MCF 10A (cell line): ENCODE results near the gene NELFCD. TPM values are rescaled to one million over a fixed set of nuclear protein-coding genes. Genes with fewer than 3 reads are reported as not detected.

Experiments
- Bru-seq: library from RNA; stranded (reverse); fragments of 400-500 nt; gene quantifications from one replicate; lab custom pipeline; 2021; lab: Mats Ljungman, UMichigan
- BruChase-seq, 2 experiments: library from RNA; stranded (reverse); fragments of 400-500 nt; gene quantifications; one replicate each; lab custom pipeline; 2021; lab: Mats Ljungman, UMichigan
- BruUV-seq: library from RNA; stranded (reverse); fragments of 400-500 nt; replicated peaks from 2 replicates; lab custom pipeline; 2021; lab: Mats Ljungman, UMichigan
- CTCF ChIA-PET: fragments of 300-600 bp; sonication (Branson Sonifier 250); formaldehyde crosslinking; extraction: SDS; loops from one replicate; lab custom pipeline; 2021; ENCODE audit warnings: antibody characterized with exemption, inconsistent platforms; lab: Yijun Ruan, JAX
- POLR2A ChIA-PET: fragments of 300-600, 350-650 bp; sonication (Branson Sonifier 250); formaldehyde crosslinking; extraction: SDS; loops from one replicate; lab custom pipeline; 2020; ENCODE audit warnings: antibody characterized with exemption, inconsistent platforms; lab: Yijun Ruan, JAX
- DNase-seq: peaks from one replicate; pipeline ENCODE4 v3.0.0-alpha.2; 2018; ENCODE audit not compliant: unreplicated experiment
- H3K27ac Mint-ChIP-seq: one replicate; pipeline ENCODE4 v1.8.0; 2022; ENCODE audit warnings: mild to moderate bottlenecking, low read depth, mixed read lengths; ENCODE audit not compliant: unreplicated experiment
- H3K27me3 Mint-ChIP-seq: one replicate; pipeline ENCODE4 v1.8.0; 2022; ENCODE audit warnings: mixed read lengths; ENCODE audit not compliant: insufficient read depth, unreplicated experiment
- H3K36me3 Mint-ChIP-seq: one replicate; pipeline ENCODE4 v1.8.0; 2022; ENCODE audit warnings: mild to moderate bottlenecking, moderate library complexity, mixed read lengths; ENCODE audit not compliant: insufficient read depth, unreplicated experiment
- H3K4me1 Mint-ChIP-seq: one replicate; pipeline ENCODE4 v1.8.0; 2022; ENCODE audit warnings: mixed read lengths; ENCODE audit not compliant: insufficient read depth, unreplicated experiment
- H3K4me3 Mint-ChIP-seq: one replicate; pipeline ENCODE4 v1.8.0; 2022; ENCODE audit warnings: mild to moderate bottlenecking, moderate library complexity, mixed read lengths; ENCODE audit not compliant: unreplicated experiment
- H3K9me3 Mint-ChIP-seq: one replicate; pipeline ENCODE4 v1.8.0; 2022; ENCODE audit warnings: mixed read lengths; ENCODE audit not compliant: unreplicated experiment
- CTCF ChIP-seq: fragments of 200-600 bp; IDR thresholded peaks from one replicate; pipeline ENCODE4 v1.8.0; 2022; ENCODE audit warnings: antibody characterized with exemption, mild to moderate bottlenecking; ENCODE audit not compliant: unreplicated experiment
- intact Hi-C: fragments of 100-400 bp; cut with micrococcal nuclease; formaldehyde crosslinking; loops from 2 replicates; pipeline ENCODE4 v1.14.1; 2022
- long read RNA-seq: library from polyadenylated mRNA; stranded (forward); transcript quantifications from one replicate; pipeline ENCODE4 v2.0.0, GENCODE V29; 2022
- total RNA-seq: library from RNA; stranded (reverse); gene quantifications from 2 replicates; pipeline ENCODE4 v1.2.3, GENCODE V29; 2022

The NELFCD gene
- total RNA-seq (59.6 and 79.8 TPM in 2 replicates), Bru-seq, nascent RNA (percentile 81 among the genes with signal in this experiment), BruChase-seq, experiment 1, labeled RNA remaining after a 6-hour chase (percentile 88 among the genes with signal in this experiment), BruChase-seq, experiment 2, labeled RNA remaining after a 2-hour chase (percentile 81 among the genes with signal in this experiment)
- long read RNA-seq, transcript NELFCD-213 (15 exons, 2,305 nt): major isoform, 154 of 217 reads
- long read RNA-seq, partial matches to known transcripts: 13 of 217 reads
- long read RNA-seq, other reads (novel, unspliced or antisense): 46 of 217 reads

- Mint-ChIP-seq H3K27me3 (no peaks in the 10 kb centered on the region), H3K36me3 (peaks cover 4% of the 10 kb centered on the region), H3K27ac (peak within 1 kb of the TSS; percentile 54), H3K4me3 (peak within 1 kb of the TSS; percentile 78), H3K9me3 (peaks cover 1% of the 10 kb centered on the region), H3K4me1 (peaks cover 27% of the 10 kb centered on the region)
- CTCF ChIA-PET: interaction anchor here (0.6 to 1.1 kb wide), 3 partner anchors 12 to 63 kb away, joined by 3 to 4 read pairs (median 3); no protein-coding TSS in a partner anchor
- intact Hi-C loops: loop anchor here (2.0 kb wide), 1 partner anchor 88 kb away; no protein-coding TSS in a partner anchor
- no peak for TF ChIP-seq CTCF
- BruUV-seq: no TSS peak
- peak; percentile 78 for DNase-seq
- POLR2A ChIA-PET: interaction anchor here (0.6 to 3.3 kb wide), 14 partner anchors 11 to 330 kb away, joined by 3 to 27 read pairs (median 4); partner anchors contain the start of gene ATP5F1E
Measured at GRCh38 chr20:58980711-58981627, at the start of gene NELFCD. TSS of gene NELFCD (plus strand) at chr20:58981256. CDS start at chr20:58981310, 54 bp downstream.

- Mint-ChIP-seq H3K4me3 (no peak overlapping the region), H3K4me1 (no peaks in the 10 kb centered on the region), H3K27me3 (peaks cover 65% of the 10 kb centered on the region), H3K9me3 (no peaks in the 10 kb centered on the region), H3K36me3 (no peaks in the 10 kb centered on the region), H3K27ac (no peak overlapping the region)
- no peak for TF ChIP-seq CTCF
- CTCF ChIA-PET: interaction anchor here (1.1 kb wide), 1 partner anchor 16 kb away, joined by 5 read pairs; no protein-coding TSS in a partner anchor
- no TSS peak for BruUV-seq
- intact Hi-C loops: no loop called here
- POLR2A ChIA-PET: no interaction called here
- DNase-seq: no peak
Measured at GRCh38 chr20:58932170-58932569, 48.9 kb upstream of the NELFCD start.

GRCh38 chr20:58938078-58938477, 43.0 kb upstream of the NELFCD start:
- Mint-ChIP-seq H3K36me3 (no peaks in the 10 kb centered on the region), H3K27me3 (peaks cover 76% of the 10 kb centered on the region), H3K9me3 (no peaks in the 10 kb centered on the region), H3K4me1 (no peaks in the 10 kb centered on the region), H3K27ac (no peak overlapping the region), H3K4me3 (no peak overlapping the region)
- intact Hi-C loops: no loop called here
- no TSS peak for BruUV-seq
- no peak for DNase-seq
- ChIA-PET CTCF (no interaction called here), POLR2A (interaction anchor here (0.6 to 1.1 kb wide), 2 partner anchors 31 to 94 kb away, joined by 3 read pairs; partner anchors contain the start of gene ATP5F1E)
- TF ChIP-seq CTCF: no peak
